HG03196 (cell line): Measurements from ENCODE around the gene FTO.

Experiments used
- ATAC-seq: cut with Tn5 transposase; IDR thresholded peaks from one replicate; pipeline ENCODE4 v1.9.1; 2021; ENCODE audit not compliant: unreplicated experiment

The FTO gene

DNA sequence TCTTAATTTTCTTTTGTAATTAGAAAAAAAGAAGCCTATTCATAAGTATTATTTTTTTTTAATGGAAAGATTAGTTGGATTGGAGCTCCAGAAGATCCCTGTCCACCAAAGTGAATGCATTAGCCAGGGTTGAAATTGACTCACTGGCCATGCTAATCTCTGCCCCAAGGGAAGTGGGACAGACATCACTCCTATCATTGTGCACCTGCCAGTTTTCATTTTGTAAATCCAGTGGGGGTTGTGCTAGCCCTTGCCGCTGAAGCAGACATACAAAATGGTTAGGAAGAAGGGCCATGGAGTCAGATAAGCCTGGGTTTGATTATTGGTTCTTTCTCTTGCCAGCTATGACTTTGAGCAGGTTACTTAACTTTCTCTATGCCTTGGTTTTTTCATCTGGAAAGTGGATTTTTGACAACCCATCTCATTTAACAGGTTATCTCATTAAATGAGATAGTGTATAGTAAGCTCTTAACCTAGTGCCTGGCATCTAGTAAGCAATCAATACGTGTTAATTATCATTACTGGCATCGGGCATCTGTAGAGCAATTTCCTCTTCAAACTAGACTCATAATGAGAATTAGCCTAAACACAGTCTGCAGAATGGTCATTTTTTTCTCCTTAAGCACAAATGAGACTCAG is 365.8 kb downstream of the FTO start:
- no peak for ATAC-seq

DNA sequence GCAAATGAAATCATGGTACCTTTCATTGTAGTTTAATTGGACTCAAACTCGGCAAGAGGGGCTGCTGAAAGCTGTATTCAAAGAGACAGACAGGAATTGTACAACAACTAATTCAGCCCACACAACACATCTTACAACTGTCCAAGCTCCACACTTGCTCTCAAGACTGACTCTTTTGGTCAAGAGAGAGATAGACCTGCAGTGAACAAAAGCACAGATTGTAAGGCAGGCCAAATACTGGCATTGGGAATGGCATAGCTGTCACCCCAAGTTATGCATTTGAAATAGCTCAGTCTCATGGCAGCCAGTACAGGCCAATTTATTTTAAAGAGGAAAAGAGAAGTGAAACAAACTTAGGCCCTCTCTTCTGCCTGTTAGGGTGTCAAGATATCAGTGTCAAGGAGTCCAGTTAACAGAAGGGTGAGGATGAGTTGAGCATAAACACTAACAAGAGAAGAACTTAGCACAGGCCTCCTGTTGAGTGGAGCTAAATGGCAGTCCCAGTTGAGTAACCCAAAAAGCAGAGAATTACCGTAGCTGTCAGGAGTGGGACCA is 366.9 kb downstream of the FTO start:
- ATAC-seq, result no peak

DNA sequence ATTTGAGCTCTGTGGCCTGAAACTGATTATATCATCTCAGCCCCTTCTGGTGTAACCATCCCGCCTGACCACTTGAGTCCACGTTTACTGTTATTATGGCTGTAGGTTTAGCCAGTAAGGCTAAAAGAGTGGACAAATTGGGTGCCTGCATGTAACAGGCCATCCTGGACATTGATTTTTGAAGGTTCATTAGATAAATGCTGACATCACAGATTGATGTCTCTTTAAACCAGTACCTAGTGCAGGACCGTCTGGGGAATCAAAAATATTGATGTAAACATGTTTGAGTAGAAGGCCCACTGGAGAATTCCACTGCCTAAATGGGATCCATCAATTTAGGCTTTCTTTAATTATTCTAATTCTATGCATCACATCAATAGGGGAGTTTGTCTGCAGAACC is 367.6 kb downstream of the FTO start:
- no peak for ATAC-seq

DNA sequence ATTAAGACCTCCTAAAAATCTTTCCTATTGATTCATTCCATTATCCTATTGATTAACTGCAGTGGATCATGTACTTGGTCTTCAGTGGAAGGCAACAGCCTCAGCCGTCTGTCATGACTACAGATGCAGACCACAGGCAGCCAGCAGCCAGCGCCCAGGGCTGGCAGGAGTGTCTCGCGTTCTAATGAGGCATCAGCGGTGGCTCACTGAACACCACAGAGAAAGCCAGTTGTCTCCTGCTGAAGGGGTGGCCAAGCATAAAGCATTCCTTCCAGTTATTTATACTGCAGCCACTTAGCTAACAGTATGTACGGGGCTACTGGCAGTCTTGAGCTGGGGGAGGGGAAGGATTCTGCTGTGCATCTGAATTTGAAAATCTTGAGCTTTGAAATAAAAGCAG is 368.3 kb downstream of the FTO start:
- no peak for ATAC-seq

DNA sequence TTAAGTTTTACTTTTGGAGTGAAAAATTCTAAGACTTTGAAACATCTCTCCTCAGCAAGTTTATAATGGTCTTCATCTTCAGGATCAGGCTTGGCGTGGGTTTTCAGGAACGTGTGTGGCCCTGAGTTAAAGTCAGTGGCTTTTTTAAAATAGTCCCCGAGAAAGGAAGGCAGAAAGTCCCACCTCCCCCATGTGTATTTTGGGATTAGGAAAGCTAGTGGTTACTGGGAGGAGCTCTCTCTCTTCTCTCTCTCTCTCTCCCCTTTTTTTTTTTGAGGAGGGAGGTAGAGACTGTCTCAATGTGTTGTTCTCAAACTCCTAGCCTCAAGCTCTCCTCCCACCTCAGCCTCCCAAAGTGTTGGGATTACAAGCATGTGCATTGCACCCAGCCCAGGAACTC is 369.4 kb downstream of the FTO start:
- no peak for ATAC-seq

DNA sequence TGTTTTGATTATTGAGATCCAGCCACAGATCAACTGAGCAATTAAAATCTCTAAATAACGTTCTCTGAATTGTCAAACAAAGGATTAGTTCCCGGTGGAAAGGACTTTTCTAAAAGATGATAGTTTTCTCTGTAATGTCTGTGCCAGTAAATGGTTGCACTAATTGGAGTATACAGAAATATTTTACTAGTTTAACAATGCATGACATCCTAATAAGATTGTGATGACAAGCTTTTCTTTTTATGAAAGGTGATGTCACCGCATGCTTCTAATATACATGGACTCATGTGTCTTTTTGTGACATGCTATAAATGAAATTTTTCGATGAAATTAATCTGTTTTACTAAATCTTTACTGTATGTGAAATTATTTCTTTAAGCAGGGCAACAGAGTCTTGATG is 371.5 kb downstream of the FTO start:
- no peak for ATAC-seq

DNA sequence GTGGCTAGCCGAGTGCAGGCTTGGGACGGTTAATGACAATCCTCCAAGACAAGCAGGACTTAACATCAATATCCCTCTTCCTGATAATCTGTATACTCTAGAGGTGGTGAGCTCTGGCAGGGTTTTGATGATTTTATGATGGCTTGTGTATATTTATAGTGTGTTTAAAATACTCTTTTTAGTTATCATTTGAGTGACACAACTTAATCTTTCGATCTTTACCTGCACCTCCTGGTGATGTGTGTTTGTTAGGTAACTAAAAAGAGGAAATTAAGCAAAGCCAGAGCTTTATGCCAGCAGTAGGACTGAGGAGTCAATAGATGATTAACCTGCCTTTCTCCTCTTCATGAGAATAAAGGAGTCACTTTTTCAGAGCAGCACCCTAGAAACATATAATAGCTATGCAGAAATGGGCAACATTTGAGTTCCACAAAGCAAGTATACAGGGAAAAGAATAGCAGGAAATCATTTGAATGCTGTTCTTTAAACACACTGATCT is 372.1 kb downstream of the FTO start:
- no peak for ATAC-seq

DNA sequence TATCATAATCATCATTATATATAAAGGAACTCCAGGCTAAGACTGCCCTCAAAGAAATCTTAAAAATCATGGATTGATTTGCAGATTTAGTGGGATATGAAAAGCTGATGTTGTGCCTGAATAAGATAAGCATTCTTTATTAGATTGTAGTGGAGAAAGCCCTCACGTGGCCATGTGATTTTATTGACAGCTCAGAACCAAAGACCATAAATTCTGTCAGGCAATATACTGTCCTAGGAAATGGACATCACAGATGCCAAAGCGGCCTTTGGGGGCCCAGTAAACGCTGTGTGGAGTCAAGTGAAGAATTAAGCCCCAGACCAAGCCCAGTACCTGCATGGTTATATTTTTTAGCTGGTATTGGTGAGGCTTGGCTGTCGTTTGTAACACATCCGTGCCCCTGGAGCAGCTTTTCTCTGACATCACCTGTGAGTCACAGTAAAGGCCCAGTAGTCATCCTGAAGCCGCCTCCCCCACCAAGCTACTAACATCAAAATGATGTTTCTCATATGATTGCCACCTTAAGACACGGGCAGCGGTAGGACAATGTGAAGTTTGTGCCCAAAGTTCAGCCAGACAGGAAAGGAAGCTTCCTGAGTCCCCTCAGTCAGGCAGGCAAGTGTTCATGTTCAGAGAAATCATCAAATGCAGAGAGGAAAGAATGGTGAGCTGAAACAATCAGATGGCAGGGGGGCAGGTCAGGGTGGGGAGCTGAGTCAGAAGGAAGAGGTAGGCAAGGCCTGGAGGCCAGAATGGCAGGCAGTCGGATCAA is 373.3 kb downstream of the FTO start:
- no peak for ATAC-seq

DNA sequence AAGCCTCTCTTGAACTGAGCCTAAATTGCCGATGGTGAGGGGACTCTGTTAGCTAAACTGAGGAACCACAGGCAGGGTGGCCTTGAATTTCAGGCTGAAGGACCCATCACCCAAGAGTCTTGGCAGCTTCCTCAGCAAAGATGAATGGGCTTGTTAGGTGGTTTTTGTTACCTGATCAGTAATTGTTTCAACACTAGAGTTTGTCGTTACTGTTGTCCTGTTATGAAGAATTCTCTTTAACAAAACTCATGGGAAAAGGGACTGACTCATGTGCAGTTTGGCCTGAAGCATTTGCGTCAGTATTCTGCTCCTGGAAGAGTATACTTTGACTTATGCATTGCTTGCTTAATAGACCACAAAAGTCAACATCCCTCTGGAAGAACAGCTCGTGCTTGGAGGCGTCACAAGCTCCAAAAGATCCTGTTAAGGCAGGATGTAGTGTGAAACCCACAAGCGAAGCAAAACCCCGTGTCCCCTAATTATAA is 376.6 kb downstream of the FTO start:
- no peak for ATAC-seq

DNA sequence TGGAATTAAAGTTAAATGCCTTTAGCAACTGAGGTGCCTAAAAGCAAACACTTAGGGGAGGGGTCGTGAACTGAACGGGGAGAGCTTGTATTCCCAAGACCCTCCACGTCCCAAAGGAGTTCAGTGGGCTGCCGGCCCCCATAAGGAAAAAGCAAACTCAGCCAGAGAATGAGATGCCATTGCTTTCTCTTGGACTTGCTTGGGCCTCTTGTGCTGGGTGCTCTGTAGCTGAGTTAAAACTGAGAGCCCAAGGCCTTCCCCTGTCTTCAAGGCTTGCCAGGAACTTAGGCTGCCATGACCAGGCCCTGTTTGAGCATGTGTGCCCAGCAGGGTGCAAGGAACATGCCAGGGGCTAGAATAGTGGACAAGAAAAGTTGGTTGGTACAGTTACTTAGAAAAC is 382.8 kb downstream of the FTO start:
- ATAC-seq, result no peak

DNA sequence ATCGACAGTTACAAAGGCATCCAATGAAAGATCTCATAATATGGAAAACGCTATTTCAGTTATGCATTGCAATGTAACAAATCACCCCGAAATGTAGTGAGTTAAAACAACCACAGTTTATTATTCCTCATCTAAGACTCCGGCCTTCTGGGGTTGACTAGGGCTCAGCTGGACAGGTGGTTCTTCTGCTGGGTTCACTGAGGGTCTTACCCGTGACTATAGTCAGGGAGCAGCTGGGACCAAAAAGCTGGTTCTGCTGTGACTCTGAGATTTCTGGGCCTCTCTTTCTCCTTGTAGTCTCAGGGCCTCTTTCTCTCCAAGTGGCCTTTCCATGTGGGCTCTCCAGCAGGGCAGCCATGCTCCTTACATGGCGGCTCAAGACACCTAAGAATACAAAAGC is 386.6 kb downstream of the FTO start:
- no peak for ATAC-seq

DNA sequence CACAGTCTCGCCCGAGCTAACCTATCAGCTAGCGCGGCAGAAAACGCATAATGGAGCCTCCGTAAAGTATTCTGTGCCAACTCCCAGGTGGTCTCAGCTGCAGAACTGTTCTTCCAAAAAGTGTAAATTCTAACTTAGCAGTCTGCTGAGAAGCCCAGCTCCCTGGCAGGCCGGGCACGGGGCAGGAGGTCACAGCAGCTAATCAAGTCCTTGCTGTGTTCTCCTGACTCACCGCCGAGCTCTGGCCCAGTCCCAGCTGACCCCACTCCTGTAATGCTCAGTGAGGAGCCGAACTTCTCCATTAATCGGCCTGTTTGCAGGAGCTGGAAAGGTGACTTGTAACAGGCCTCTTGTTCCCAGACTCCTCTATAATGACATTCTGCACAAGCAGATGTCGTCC is 389.3 kb downstream of the FTO start:
- no peak for ATAC-seq

DNA sequence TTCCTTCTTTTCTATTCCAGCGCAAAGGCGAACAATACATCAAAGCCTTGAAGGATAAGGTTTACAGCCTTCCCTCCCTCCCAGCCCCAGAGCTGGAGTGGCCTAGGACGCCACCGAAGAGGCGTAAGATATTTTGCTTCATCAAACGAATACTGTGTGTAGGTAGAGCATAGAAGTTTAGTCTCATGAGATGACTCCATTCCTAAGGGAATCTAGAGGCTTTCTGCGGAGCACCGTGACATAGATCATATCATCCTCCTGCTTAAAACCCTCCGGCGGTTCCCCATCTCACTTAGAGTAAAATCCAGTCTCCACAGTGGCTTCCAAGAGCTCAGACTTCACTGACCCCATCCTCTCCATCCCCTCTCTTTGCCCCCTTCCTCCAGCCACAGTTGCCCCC is 390.7 kb downstream of the FTO start:
- no peak for ATAC-seq

DNA sequence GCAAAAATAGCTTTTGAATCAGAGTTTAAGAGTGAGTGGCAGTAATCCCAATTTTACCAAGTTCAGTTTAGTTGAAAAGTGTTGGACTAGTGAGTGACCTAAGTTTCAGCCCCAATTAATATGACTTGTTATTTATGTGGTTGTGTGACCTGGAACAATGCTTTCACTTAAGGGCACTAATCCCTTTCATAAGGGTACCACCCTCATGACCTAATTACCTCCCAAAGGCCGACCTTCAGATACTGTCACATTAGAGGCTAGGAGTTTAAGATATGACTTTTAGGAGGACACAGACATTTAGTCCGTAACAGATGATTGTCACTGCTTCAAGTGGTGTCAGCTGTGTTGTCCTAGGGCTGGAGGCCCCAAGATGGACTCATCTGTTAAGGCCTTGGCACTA is 392.7 kb downstream of the FTO start:
- ATAC-seq, result no peak

DNA sequence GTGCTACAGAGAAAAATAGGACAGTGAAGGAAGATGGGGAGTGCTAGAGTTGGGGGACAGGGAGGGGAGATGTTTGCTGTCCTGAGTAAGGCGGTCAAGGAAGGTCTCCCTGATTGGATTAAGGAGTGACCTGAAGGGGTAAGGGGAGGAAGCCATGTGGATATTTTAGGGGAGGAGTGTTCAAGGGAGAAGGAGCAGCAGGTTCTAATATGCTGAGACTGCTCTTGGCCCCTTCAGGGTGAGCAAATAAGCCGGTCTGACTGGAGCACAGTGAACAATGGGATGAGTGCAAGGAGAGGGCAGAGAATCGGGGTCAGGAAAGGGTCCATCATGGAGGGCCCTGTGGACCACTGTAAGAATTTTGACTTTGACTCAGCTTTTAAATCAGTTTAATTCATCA is 393.8 kb downstream of the FTO start:
- no peak for ATAC-seq

DNA sequence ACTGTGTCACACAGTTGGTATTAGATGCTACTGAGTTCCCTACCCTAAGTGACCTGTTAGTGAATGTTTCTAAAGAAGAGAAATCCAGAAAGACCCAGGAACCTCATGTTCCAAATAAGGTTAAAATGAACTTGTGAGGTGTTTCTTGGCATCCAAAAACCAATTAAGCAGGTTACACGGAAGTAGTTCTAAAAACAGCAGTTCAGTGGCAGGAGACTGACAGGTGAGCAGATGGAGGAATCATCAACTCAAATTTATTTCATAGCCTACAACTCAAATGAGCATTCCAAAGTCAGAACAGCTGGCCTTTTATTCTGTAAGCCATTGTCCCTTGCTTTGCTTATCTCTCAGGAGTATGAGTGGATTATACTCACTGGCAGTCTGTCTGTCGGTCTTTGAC is 394.3 kb downstream of the FTO start:
- ATAC-seq, result no peak

DNA sequence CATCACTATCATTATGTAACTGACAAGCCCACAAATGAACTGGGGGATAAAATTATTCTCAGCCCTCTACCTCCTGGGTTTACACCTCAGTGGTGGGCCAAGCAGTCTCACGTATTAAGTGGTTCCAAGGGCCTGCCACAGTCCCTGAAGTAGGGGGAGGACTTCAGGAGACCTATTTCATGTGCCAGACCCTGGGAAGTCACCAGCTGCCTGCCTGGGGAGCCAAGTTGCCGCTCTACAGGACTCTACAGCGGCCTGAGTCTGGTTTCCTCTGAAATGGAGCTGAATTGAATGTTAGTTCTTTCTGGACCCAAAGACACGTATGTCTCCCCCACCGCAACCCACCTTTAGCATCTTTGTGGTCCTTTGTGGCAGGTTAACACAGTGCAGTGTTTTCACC is 395.7 kb downstream of the FTO start:
- ATAC-seq, result no peak

DNA sequence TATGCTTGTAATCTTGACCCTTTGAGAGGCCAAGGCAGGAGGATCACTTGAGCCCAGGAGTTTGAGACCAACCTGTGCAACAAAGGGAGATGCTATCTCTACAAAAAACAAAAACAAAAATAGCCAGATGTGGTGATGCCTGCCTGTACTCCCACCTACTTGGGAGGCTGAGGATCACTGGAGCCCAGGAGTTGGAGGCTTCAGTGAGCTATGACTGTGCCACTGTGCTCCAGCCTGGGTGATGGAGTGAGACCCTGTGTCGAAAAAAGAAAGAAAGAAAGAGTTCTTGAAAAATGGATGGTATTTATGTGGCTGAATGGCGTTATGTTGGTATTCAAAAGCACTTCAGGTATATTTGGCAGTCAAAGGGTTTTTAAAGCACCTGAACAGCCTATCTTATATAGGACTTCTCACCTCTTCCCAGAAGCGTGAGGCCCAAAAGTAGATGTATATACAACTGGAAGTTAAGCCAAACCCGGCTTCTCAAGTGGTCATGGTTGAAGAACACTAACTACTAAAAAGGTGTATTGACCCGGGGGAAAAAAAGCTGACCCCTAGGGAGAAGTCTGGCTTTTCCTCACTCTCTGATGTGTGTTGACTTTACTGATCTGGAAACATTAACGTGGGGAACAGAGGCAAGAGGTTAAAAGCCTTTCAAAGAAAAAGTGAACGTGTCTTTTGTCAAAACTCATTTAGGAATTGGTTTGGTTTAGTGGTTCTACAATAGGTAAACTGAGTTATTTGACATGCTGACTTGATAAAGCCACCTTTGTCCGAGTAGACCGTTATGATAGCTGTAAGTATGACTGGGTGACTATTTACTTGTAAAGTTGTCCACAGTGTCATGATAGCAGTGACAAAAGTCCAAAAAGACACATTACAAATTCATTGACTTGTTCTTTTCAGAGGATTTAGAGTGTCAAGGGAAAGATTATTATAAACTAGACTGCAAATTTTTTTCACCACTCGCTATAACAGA is 399.2 kb downstream of the FTO start:
- no peak for ATAC-seq

DNA sequence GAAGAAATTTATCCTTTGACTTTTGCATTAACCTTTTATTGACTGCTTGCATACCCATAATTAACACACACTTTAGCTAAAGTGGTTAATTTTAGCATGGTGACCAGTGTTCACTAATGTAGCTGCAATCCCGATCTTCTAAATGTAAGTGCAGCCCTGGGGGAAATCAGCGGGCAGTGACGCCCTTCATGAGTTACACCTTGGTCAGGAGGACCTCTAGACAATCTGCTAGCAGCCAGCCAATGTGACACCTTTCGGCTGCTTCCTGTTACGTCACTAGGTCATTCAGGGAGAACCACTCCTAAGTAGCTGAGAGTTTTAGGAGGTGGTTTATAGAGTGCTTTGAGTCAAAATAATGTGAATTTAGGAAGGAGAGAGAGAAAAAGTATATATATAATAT is 402.1 kb downstream of the FTO start:
- no peak for ATAC-seq

DNA sequence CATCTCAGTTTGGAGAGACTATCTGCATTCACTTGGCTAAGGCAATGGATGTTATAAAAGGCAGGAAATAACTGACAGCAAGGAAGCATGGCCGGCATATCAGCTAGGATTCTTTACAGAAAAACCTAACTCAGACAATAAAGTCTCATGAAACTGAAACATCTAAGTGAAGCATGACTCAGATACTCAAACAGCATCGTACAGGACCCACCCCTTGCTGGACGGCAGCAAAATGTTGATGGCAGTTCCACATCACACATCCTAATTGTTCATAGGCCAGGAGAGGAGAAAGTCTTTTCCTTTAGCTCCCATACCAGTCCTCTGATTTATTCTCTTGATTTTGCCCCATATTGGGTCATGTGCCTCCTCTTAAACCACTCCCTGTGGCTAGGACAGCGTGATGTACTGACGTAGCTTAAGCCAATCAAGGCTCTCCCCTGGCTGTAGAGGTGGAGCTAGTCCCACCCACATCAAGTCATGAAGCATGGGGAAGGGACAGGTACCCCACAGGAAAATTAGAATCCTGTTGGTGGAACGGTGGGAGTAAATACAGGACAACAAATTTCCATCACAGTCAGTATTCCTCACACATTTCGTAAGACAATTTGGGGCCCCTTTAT is 403.7 kb downstream of the FTO start:
- ATAC-seq, result no peak
